Spinal cord (tissue), 10 donors: ENCODE data around the gene HRG. TPM values are rescaled to one million over a fixed set of nuclear protein-coding genes. Genes with fewer than 3 reads are reported as not detected.
"Not testable (repeated sequence)": the region's sequence is repeated elsewhere in the genome, so short reads cannot be mapped to it uniquely, and the experiment has no call there.

ENCODE experiments used
- DNase-seq, 6 donors: peaks; one replicate each; pipeline versions ENCODE4 v3.0.0 to v3.0.0-alpha.2; 2013 to 2015; ENCODE audit warnings: low spot score in 6 of 6, low read depth in 4 of 6
- H3K27ac ChIP-seq: one replicate; pipeline ENCODE4 v1.5.1; 2013; ENCODE audit warnings: low read depth, low read length, control low read depth
- H3K27me3 ChIP-seq: one replicate; pipeline ENCODE4 v1.6.1; 2013; ENCODE audit warnings: low read length; ENCODE audit not compliant: control insufficient read depth, insufficient read depth
- H3K36me3 ChIP-seq: one replicate; pipeline ENCODE4 v1.6.1; 2013; ENCODE audit warnings: low read length; ENCODE audit not compliant: control insufficient read depth, insufficient read depth
- H3K4me1 ChIP-seq: one replicate; pipeline ENCODE4 v1.6.1; 2013; ENCODE audit warnings: low read length; ENCODE audit not compliant: control insufficient read depth, insufficient read depth
- H3K4me3 ChIP-seq: one replicate; pipeline ENCODE4 v1.5.1; 2013; ENCODE audit warnings: low read depth, low read length, control low read depth
- H3K9me3 ChIP-seq: one replicate; pipeline ENCODE4 v1.6.1; 2013; ENCODE audit warnings: low read length; ENCODE audit not compliant: control insufficient read depth, insufficient read depth
- WGBS: methylation state at CpG from one replicate; pipeline ENCODE4 v1.1.5; 2013; ENCODE audit warnings: missing lambda C conversion rate; ENCODE audit not compliant: insufficient coverage; 5-methylcytosine and 5-hydroxymethylcytosine counted together
- polyA plus RNA-seq, 2 donors: library from polyadenylated mRNA; unstranded; fragments of 120-200 nt; gene quantifications; one replicate each; pipeline ENCODE4 v1.2.1, GENCODE V29; 2013; ENCODE audit not compliant: insufficient read length in 2 of 2
- total RNA-seq, 2 donors: library from RNA; depleted of rRNA in 1 of 2; stranded (reverse); fragments of 120-200 nt in 1 of 2; fragments of >200 nt in 1 of 2; gene quantifications; one replicate each; pipeline versions ENCODE4 v1.2.3 to v1.2.4, GENCODE V29; 2013 to 2014
- donor health status: healthy.

Gene HRG
- total and polyA plus RNA-seq, 4 donors: 0.11 to 0.17 TPM; not detected in 2

GRCh38 chr3:186670155-186670554 is 4.3 kb downstream of the HRG start:
- H3K27ac ChIP-seq: no peak overlapping the region
- no peak overlapping the region for H3K4me3 ChIP-seq
- no peaks in the 10 kb centered on the region for H3K27me3 ChIP-seq
- H3K36me3 ChIP-seq: no peaks in the 10 kb centered on the region
- no peaks in the 10 kb centered on the region for H3K4me1 ChIP-seq
- no peaks in the 10 kb centered on the region for H3K9me3 ChIP-seq
- no peak for DNase-seq

- no peaks in the 10 kb centered on the region for H3K27me3 ChIP-seq
Measured at GRCh38 chr3:186671051-186671450, 5.2 kb downstream of the HRG start.

GRCh38 chr3:186678604-186679003 is 12.8 kb downstream of the HRG start:
- no peak overlapping the region for H3K27ac ChIP-seq
- H3K9me3 ChIP-seq: no peaks in the 10 kb centered on the region
- DNase-seq: no peak
- no peak overlapping the region for H3K4me3 ChIP-seq
- no peaks in the 10 kb centered on the region for H3K36me3 ChIP-seq
- no peaks in the 10 kb centered on the region for H3K27me3 ChIP-seq
- no peaks in the 10 kb centered on the region for H3K4me1 ChIP-seq

More at GRCh38 chr3:186671051-186671450, 5.2 kb downstream of the HRG start:
- Histone ChIP-seq H3K4me1 (no peaks in the 10 kb centered on the region), H3K27ac (no peak overlapping the region), H3K9me3 (no peaks in the 10 kb centered on the region), H3K4me3 (no peak overlapping the region), H3K36me3 (no peaks in the 10 kb centered on the region)
- WGBS: 100% methylated on average over 1 of the region's 3 CpGs
- DNase-seq: no peak

GRCh38 chr3:186679151-186679550 is 13.3 kb downstream of the HRG start:
- no peaks in the 10 kb centered on the region for H3K27me3 ChIP-seq
- no peak overlapping the region for H3K27ac ChIP-seq
- no peaks in the 10 kb centered on the region for H3K36me3 ChIP-seq
- H3K9me3 ChIP-seq: no peaks in the 10 kb centered on the region
- no peak overlapping the region for H3K4me3 ChIP-seq
- no peaks in the 10 kb centered on the region for H3K4me1 ChIP-seq
- no peak for DNase-seq
- no CpG with 5 or more reads among the region's 1 CpG for WGBS

GRCh38 chr3:186680869-186681268 is 15.1 kb downstream of the HRG start:
- WGBS: 92% methylated on average over 1 of the region's 1 CpG
- no peaks in the 10 kb centered on the region for H3K36me3 ChIP-seq
- H3K9me3 ChIP-seq: no peaks in the 10 kb centered on the region
- H3K4me1 ChIP-seq: no peaks in the 10 kb centered on the region
- no peak overlapping the region for H3K4me3 ChIP-seq
- no peak for DNase-seq
- no peak overlapping the region for H3K27ac ChIP-seq
- H3K27me3 ChIP-seq: no peaks in the 10 kb centered on the region

- 83% methylated on average over 2 of the region's 3 CpGs for WGBS
Measured at GRCh38 chr3:186682812-186683211, 17.0 kb downstream of the HRG start.

GRCh38 chr3:186683979-186684378 is 18.2 kb downstream of the HRG start:
- H3K9me3 ChIP-seq: no peaks in the 10 kb centered on the region
- no peaks in the 10 kb centered on the region for H3K27me3 ChIP-seq
- WGBS: 86% methylated on average over 2 of the region's 3 CpGs
- H3K36me3 ChIP-seq: no peaks in the 10 kb centered on the region
- DNase-seq: no peak
- H3K27ac ChIP-seq: no peak overlapping the region
- no peak overlapping the region for H3K4me3 ChIP-seq
- H3K4me1 ChIP-seq: no peaks in the 10 kb centered on the region

More at GRCh38 chr3:186682812-186683211, 17.0 kb downstream of the HRG start:
- Histone ChIP-seq H3K27ac (no peak overlapping the region), H3K4me3 (no peak overlapping the region), H3K4me1 (no peaks in the 10 kb centered on the region), H3K27me3 (no peaks in the 10 kb centered on the region), H3K36me3 (no peaks in the 10 kb centered on the region), H3K9me3 (no peaks in the 10 kb centered on the region)
- DNase-seq: no peak

- H3K9me3 ChIP-seq, DNase-seq, H3K36me3 ChIP-seq, H3K27me3 ChIP-seq, H3K4me3 ChIP-seq, H3K4me1 ChIP-seq, H3K27ac ChIP-seq: not testable (repeated sequence)
- no CpG with 5 or more reads among the region's 2 CpGs for WGBS
Measured at GRCh38 chr3:186686475-186686874, 20.7 kb downstream of the HRG start.

- no peak overlapping the region for H3K27ac ChIP-seq
- H3K9me3 ChIP-seq: no peaks in the 10 kb centered on the region
- no peaks in the 10 kb centered on the region for H3K4me1 ChIP-seq
- no peaks in the 10 kb centered on the region for H3K27me3 ChIP-seq
- 88% methylated on average over 5 of the region's 12 CpGs for WGBS
- no peak overlapping the region for H3K4me3 ChIP-seq
- no peak for DNase-seq
- H3K36me3 ChIP-seq: no peaks in the 10 kb centered on the region
Measured at GRCh38 chr3:186687120-186687651, 21.4 kb downstream of the HRG start.

GRCh38 chr3:186690304-186690703 is 24.5 kb downstream of the HRG start:
- H3K27ac ChIP-seq: not testable (repeated sequence)
- 100% methylated on average over 1 of the region's 1 CpG for WGBS

More at GRCh38 chr3:186690304-186690703, 24.5 kb downstream of the HRG start:
- not testable (repeated sequence) for H3K36me3 ChIP-seq, H3K27me3 ChIP-seq, H3K4me1 ChIP-seq, H3K9me3 ChIP-seq, H3K4me3 ChIP-seq, DNase-seq
